C4-2B (cell line): ENCODE measurements around the gene PCSK6.

Experiments
- CTCF ChIP-seq: fragments of 450-650 bp; conservative IDR thresholded peaks from 2 replicates; pipeline ENCODE4 v1.5.1; 2017; ENCODE audit warnings: mild to moderate bottlenecking
- ZFX ChIP-seq: fragments of 450-650 bp; IDR thresholded peaks from 2 replicates; pipeline ENCODE4 v1.6.1; 2017

DNA sequence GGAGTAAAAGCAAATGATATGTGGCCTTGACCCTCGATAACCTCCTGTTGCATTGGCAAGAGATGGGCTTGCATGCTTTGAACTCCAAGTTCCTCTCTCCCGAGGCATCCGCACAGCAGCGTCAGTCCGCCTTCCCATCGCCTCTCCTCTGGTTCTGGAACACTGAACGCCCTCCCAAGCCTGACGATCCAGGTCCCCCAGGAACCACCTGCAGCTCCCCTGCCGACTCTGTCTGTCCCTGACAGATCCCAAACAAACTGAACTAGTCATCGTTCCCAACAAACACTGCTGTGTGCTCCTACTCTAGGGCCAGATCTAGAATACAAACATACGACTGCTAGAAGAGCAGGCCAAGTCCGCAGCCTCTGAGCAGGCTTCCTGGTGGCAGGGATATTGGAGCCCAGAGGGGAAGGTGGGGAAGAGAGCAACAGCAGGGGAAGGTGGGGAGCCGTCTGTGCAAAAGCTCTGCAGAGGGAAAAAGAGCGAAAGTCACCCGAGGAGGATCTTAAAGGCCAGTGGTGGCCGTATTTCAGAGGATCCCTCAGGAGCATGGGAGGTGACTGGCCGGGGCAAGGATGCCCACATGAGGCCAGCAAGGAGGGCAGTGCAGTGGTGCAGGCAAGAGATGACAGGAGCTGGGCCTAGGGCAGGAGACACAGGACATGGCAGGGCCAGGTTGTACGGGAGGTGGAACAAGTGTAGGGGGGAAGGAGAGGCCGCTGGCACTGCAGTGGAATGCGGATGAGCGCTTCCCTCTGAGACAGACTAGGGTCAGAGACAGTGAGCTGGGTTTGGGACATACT lies 50.8 kb downstream of the PCSK6 start:
- TF ChIP-seq CTCF (no peak), ZFX (no peak)
